CD4-positive, alpha-beta memory T cell (primary cell): Measurements from ENCODE around the gene PDLIM4. TPM values are rescaled to one million over a fixed set of nuclear protein-coding genes. Genes with fewer than 3 reads are reported as not detected.
A peak's percentile ranks its signal among the peaks of the same experiment; 100 is the strongest.

Experiments used
- CTCF ChIA-PET: fragments of 350-600 bp; sonication (Branson Sonifier 250); formaldehyde crosslinking; loops from one replicate; lab custom pipeline; 2021; ENCODE audit warnings: inconsistent platforms; ENCODE audit not compliant: partially characterized antibody; lab: Charles Lee
- POLR2A ChIA-PET: fragments of 350-600 bp; sonication (Branson Sonifier 250); formaldehyde crosslinking; loops from one replicate; lab custom pipeline; 2021; ENCODE audit not compliant: partially characterized antibody; lab: Charles Lee
- DNase-seq, 5 donors: peaks; one replicate each; pipeline versions ENCODE4 v3.0.0 to v3.0.0-alpha.2; 2020 to 2022; ENCODE audit warnings: mixed read lengths in 1 of 5
- H3K27ac ChIP-seq: one replicate; pipeline ENCODE4 v1.7.0; 2013; ENCODE audit warnings: low read depth, low read length
- H3K27me3 ChIP-seq: 2 replicates; pipeline ENCODE4 v1.7.0; 2013; ENCODE audit warnings: mild to moderate bottlenecking, low read length, moderate library complexity; ENCODE audit not compliant: insufficient read depth
- H3K36me3 ChIP-seq: 2 replicates; pipeline ENCODE4 v1.7.0; 2013; ENCODE audit warnings: mild to moderate bottlenecking, low read length, moderate library complexity; ENCODE audit not compliant: insufficient read depth
- H3K4me1 ChIP-seq: 2 replicates; pipeline ENCODE4 v1.7.0; 2013; ENCODE audit warnings: mild to moderate bottlenecking, low read length, moderate library complexity; ENCODE audit not compliant: insufficient read depth
- H3K4me3 ChIP-seq, 2 donors: one replicate each; pipeline ENCODE4 v1.7.0; 2013; ENCODE audit warnings: low read length in 2 of 2, mild to moderate bottlenecking in 1 of 2
- H3K9me3 ChIP-seq, 2 donors: one replicate each; pipeline ENCODE4 v1.7.0; 2013; ENCODE audit warnings: low read length in 2 of 2, control low read depth in 1 of 2; ENCODE audit not compliant: control insufficient read depth in 1 of 2
- H3K27ac Mint-ChIP-seq, 7 donors: one replicate each; pipeline ENCODE4 v1.8.0; 2020 to 2021; ENCODE audit warnings: mixed read lengths in 7 of 7, mild to moderate bottlenecking in 6 of 7, inconsistent platforms in 3 of 7, moderate library complexity in 3 of 7
- H3K27me3 Mint-ChIP-seq, 2 donors: one replicate each; pipeline ENCODE4 v1.8.0; 2020 to 2021; ENCODE audit warnings: mixed read lengths in 2 of 2
- H3K36me3 Mint-ChIP-seq, 2 donors: one replicate each; pipeline ENCODE4 v1.8.0; 2020 to 2021; ENCODE audit warnings: mixed read lengths in 2 of 2, inconsistent platforms in 1 of 2, mild to moderate bottlenecking in 1 of 2
- H3K4me1 Mint-ChIP-seq, 4 donors: one replicate each; pipeline ENCODE4 v1.8.0; 2020 to 2021; ENCODE audit warnings: mixed read lengths in 4 of 4, mild to moderate bottlenecking in 1 of 4
- H3K4me3 Mint-ChIP-seq, 8 donors: one replicate each; pipeline ENCODE4 v1.8.0; 2020 to 2021; ENCODE audit warnings: mixed read lengths in 8 of 8, mild to moderate bottlenecking in 7 of 8, moderate library complexity in 6 of 8, inconsistent platforms in 3 of 8
- H3K9me3 Mint-ChIP-seq, 8 donors: one replicate each; pipeline ENCODE4 v1.8.0; 2020 to 2021; ENCODE audit warnings: mixed read lengths in 8 of 8, mild to moderate bottlenecking in 5 of 8, inconsistent platforms in 3 of 8, moderate library complexity in 1 of 8
- intact Hi-C: fragments of 100-400 bp; cut with micrococcal nuclease; formaldehyde crosslinking; loops from one replicate; pipeline ENCODE4 v1.15.1; 2023
- polyA plus RNA-seq, 2 donors: library from polyadenylated mRNA; unstranded; fragments of 300-500 nt; fragmentation: Illumina TruSeq; gene quantifications; one replicate each; pipeline ENCODE4 v1.2.3, GENCODE V29; 2021
- total RNA-seq, 2 experiments: library from RNA; stranded (reverse); gene quantifications; one replicate each; pipeline ENCODE4 v1.2.3, GENCODE V29; 2021

The PDLIM4 gene
- total and polyA plus RNA-seq, 4 experiments from 2014 or later: not detected

- H3K27ac ChIP-seq: no peak overlapping the region
- POLR2A ChIA-PET: no interaction called here
Observed at GRCh38 chr5:132227235-132227484, 30.3 kb upstream of the PDLIM4 start.

GRCh38 chr5:132227485-132228240 lies 29.8 kb upstream of the PDLIM4 start, which contains the start of gene P4HA2:
TSS of gene P4HA2 (minus strand) at chr5:132227853. CDS start at chr5:132218626, 9,227 bp downstream.
- Histone ChIP-seq H3K27ac (no peak within 1 kb of the TSS), H3K4me3 (peak within 1 kb of the TSS in 1 of 2 donors; percentile 45), H3K9me3 (no peaks in the 10 kb centered on the region), H3K27me3 (no peaks in the 10 kb centered on the region), H3K36me3 (no peaks in the 10 kb centered on the region), H3K4me1 (peaks cover 4% of the 10 kb centered on the region)
- POLR2A ChIA-PET: no interaction called here
- CTCF ChIA-PET: interaction anchor here (2.0 kb wide), 1 partner anchor 11 kb away, joined by 11 read pairs; no protein-coding TSS in a partner anchor
- H3K36me3 Mint-ChIP-seq: no peaks in the 10 kb centered on the region
- H3K4me1 Mint-ChIP-seq: peaks cover 5 to 28% (median 13%) of the 10 kb centered on the region in 4 donors
- H3K9me3 Mint-ChIP-seq: no peaks in the 10 kb centered on the region
- peaks cover 15 to 21% of the 10 kb centered on the region in 2 donors for H3K27me3 Mint-ChIP-seq
- DNase-seq: peak in 1 of 5 donors; percentile 14
- intact Hi-C loops: no loop called here
- H3K27ac Mint-ChIP-seq: peak within 1 kb of the TSS in 2 of 7 donors; percentile 24 to 46
- H3K4me3 Mint-ChIP-seq: peak within 1 kb of the TSS; percentile 11 to 72 (median 52)

More at GRCh38 chr5:132227235-132227484, 30.3 kb upstream of the PDLIM4 start:
- Histone ChIP-seq H3K27me3 (no peaks in the 10 kb centered on the region), H3K36me3 (no peaks in the 10 kb centered on the region), H3K4me3 (peak overlapping the region in 1 of 2 donors; percentile 45), H3K4me1 (peaks cover 4% of the 10 kb centered on the region), H3K9me3 (no peaks in the 10 kb centered on the region)
- no peak for DNase-seq
- H3K4me1 Mint-ChIP-seq: peaks cover 5 to 28% (median 13%) of the 10 kb centered on the region in 4 donors
- H3K27me3 Mint-ChIP-seq: peaks cover 14 to 21% of the 10 kb centered on the region in 2 donors
- no peaks in the 10 kb centered on the region for H3K9me3 Mint-ChIP-seq
- CTCF ChIA-PET: interaction anchor here (2.0 kb wide), 1 partner anchor 11 kb away, joined by 11 read pairs; no protein-coding TSS in a partner anchor
- intact Hi-C loops: no loop called here
- H3K27ac Mint-ChIP-seq: peak overlapping the region in 1 of 7 donors; percentile 24
- peak overlapping the region in 4 of 8 donors; percentile 10 to 57 (median 45) for H3K4me3 Mint-ChIP-seq
- H3K36me3 Mint-ChIP-seq: no peaks in the 10 kb centered on the region

GRCh38 chr5:132228241-132229035 lies 29.1 kb upstream of the PDLIM4 start:
- DNase-seq: no peak
- Mint-ChIP-seq H3K4me3 (peak overlapping the region; percentile 43 to 82 (median 66)), H3K27ac (peak overlapping the region in 1 of 7 donors; percentile 46), H3K9me3 (no peaks in the 10 kb centered on the region), H3K4me1 (peaks cover 5 to 28% (median 13%) of the 10 kb centered on the region in 4 donors), H3K27me3 (peaks cover 15 to 21% of the 10 kb centered on the region in 2 donors), H3K36me3 (no peaks in the 10 kb centered on the region)
- Histone ChIP-seq H3K27me3 (no peaks in the 10 kb centered on the region), H3K9me3 (no peaks in the 10 kb centered on the region), H3K4me3 (no peak overlapping the region), H3K4me1 (peaks cover 4% of the 10 kb centered on the region), H3K36me3 (no peaks in the 10 kb centered on the region), H3K27ac (no peak overlapping the region)
- ChIA-PET POLR2A (no interaction called here), CTCF (interaction anchor here (2.0 kb wide), 1 partner anchor 10 kb away, joined by 11 read pairs; no protein-coding TSS in a partner anchor)
- intact Hi-C loops: no loop called here

GRCh38 chr5:132229236-132229635 lies 28.3 kb upstream of the PDLIM4 start:
- H3K27me3 ChIP-seq: no peaks in the 10 kb centered on the region
- ChIA-PET POLR2A (no interaction called here), CTCF (interaction anchor here (1.2 kb wide), 1 partner anchor 9 kb away, joined by 4 read pairs; no protein-coding TSS in a partner anchor)
- intact Hi-C loops: no loop called here
- no peaks in the 10 kb centered on the region for H3K36me3 ChIP-seq
- no peak overlapping the region for H3K27ac ChIP-seq
- H3K4me3 ChIP-seq: no peak overlapping the region
- no peak for DNase-seq
- Mint-ChIP-seq H3K36me3 (no peaks in the 10 kb centered on the region), H3K4me1 (peaks cover 5 to 28% (median 13%) of the 10 kb centered on the region in 4 donors), H3K27ac (no peak overlapping the region), H3K4me3 (peak overlapping the region; percentile 38 to 82 (median 66)), H3K27me3 (peaks cover 15 to 21% of the 10 kb centered on the region in 2 donors), H3K9me3 (no peaks in the 10 kb centered on the region)
- no peaks in the 10 kb centered on the region for H3K9me3 ChIP-seq
- H3K4me1 ChIP-seq: peaks cover 4% of the 10 kb centered on the region

- DNase-seq: no peak
- Mint-ChIP-seq H3K36me3 (no peaks in the 10 kb centered on the region), H3K27ac (no peak overlapping the region), H3K9me3 (no peaks in the 10 kb centered on the region), H3K27me3 (peaks cover 13 to 21% of the 10 kb centered on the region in 2 donors), H3K4me3 (peak overlapping the region in 1 of 8 donors; percentile 22), H3K4me1 (peaks cover 5 to 19% (median 7%) of the 10 kb centered on the region in 4 donors)
- no peaks in the 10 kb centered on the region for H3K36me3 ChIP-seq
- ChIA-PET CTCF (no interaction called here), POLR2A (no interaction called here)
- no peak overlapping the region for H3K27ac ChIP-seq
- H3K4me1 ChIP-seq: peaks cover 4% of the 10 kb centered on the region
- no peaks in the 10 kb centered on the region for H3K9me3 ChIP-seq
- H3K4me3 ChIP-seq: no peak overlapping the region
- intact Hi-C loops: no loop called here
- no peaks in the 10 kb centered on the region for H3K27me3 ChIP-seq
Observed at GRCh38 chr5:132230871-132231270, 26.6 kb upstream of the PDLIM4 start.

GRCh38 chr5:132232465-132232864 lies 25.0 kb upstream of the PDLIM4 start:
- Histone ChIP-seq H3K27me3 (no peaks in the 10 kb centered on the region), H3K9me3 (no peaks in the 10 kb centered on the region), H3K4me3 (no peak overlapping the region), H3K27ac (no peak overlapping the region), H3K4me1 (no peaks in the 10 kb centered on the region), H3K36me3 (no peaks in the 10 kb centered on the region)
- Mint-ChIP-seq H3K4me1 (peaks cover 3 to 15% (median 5%) of the 10 kb centered on the region in 4 donors), H3K4me3 (no peak overlapping the region), H3K27ac (no peak overlapping the region), H3K36me3 (no peaks in the 10 kb centered on the region), H3K9me3 (no peaks in the 10 kb centered on the region), H3K27me3 (peaks cover 13 to 17% of the 10 kb centered on the region in 2 donors)
- no peak for DNase-seq
- ChIA-PET CTCF (no interaction called here), POLR2A (no interaction called here)
- intact Hi-C loops: no loop called here

GRCh38 chr5:132233081-132233480 lies 24.4 kb upstream of the PDLIM4 start:
- Histone ChIP-seq H3K4me3 (no peak overlapping the region), H3K4me1 (no peaks in the 10 kb centered on the region), H3K27me3 (no peaks in the 10 kb centered on the region), H3K27ac (no peak overlapping the region), H3K36me3 (no peaks in the 10 kb centered on the region), H3K9me3 (no peaks in the 10 kb centered on the region)
- intact Hi-C loops: no loop called here
- no peak for DNase-seq
- H3K4me3 Mint-ChIP-seq: no peak overlapping the region
- no peaks in the 10 kb centered on the region for H3K36me3 Mint-ChIP-seq
- H3K4me1 Mint-ChIP-seq: peaks cover 3 to 15% (median 5%) of the 10 kb centered on the region in 4 donors
- H3K27me3 Mint-ChIP-seq: peaks cover 13 to 17% of the 10 kb centered on the region in 2 donors
- no peak overlapping the region for H3K27ac Mint-ChIP-seq
- CTCF ChIA-PET: no interaction called here
- POLR2A ChIA-PET: no interaction called here
- H3K9me3 Mint-ChIP-seq: no peaks in the 10 kb centered on the region
